ENCODE measurements around the gene CRABP2. TPM values are rescaled to one million over a fixed set of nuclear protein-coding genes. Genes with fewer than 3 reads are reported as not detected.

CRABP2 gene
- total RNA-seq, 2 donors from 2014 or later, result 1.5 TPM

- intact Hi-C loops (cut with DNase I), result no loop called here
- DNase-seq (no peak), ATAC-seq (no peak)
Observed at GRCh38 chr1:156652131-156652991, 53.0 kb downstream of the CRABP2 start.

Other genes with a start within 250 kb of the CRABP2 start
- 10 to 100 TPM; 69.0 to 81.7 TPM for gene MEF2D, start 204.8 kb downstream of the CRABP2 start, total RNA-seq
- gene IQGAP3, start 133.0 kb downstream of the CRABP2 start, total RNA-seq, result under 1 TPM; 0.26 to 0.94 TPM
- gene TTC24, start 125.9 kb downstream of the CRABP2 start, total RNA-seq, result not detected
- 10 to 100 TPM; 91.6 to 95.0 TPM for gene NAXE, start 113.8 kb downstream of the CRABP2 start, total RNA-seq
- gene GPATCH4, start 104.1 kb downstream of the CRABP2 start, total RNA-seq, result 10 to 100 TPM; 14.6 to 27.0 TPM
- gene HAPLN2, start 86.2 kb downstream of the CRABP2 start, total RNA-seq, result 1 to 10 TPM; 1.3 to 1.9 TPM
- gene BCAN, start 63.5 kb downstream of the CRABP2 start, total RNA-seq, result under 1 TPM; 0.29 to 0.47 TPM
- 100 to 1,000 TPM; 224 to 240 TPM for gene NES, start 28.2 kb downstream of the CRABP2 start, total RNA-seq
- gene METTL25B, start 22.9 kb upstream of the CRABP2 start, total RNA-seq, result 10 to 100 TPM; 14.6 to 20.5 TPM
- 10 to 100 TPM; 15.7 to 18.6 TPM for gene ISG20L2, start 23.2 kb upstream of the CRABP2 start, total RNA-seq
- 10 to 100 TPM; 62.9 to 74.0 TPM for gene MRPL24, start 35.5 kb upstream of the CRABP2 start, total RNA-seq
- 100 to 1,000 TPM; 139 to 156 TPM for gene HDGF, start 46.1 kb upstream of the CRABP2 start, total RNA-seq
- gene PRCC, start 62.0 kb upstream of the CRABP2 start, total RNA-seq, result 10 to 100 TPM; 32.0 to 46.2 TPM
- gene SH2D2A, start 111.3 kb upstream of the CRABP2 start, total RNA-seq, result 1 to 10 TPM; 1.1 to 2.8 TPM
- under 1 TPM; 0.05 to 0.12 TPM for gene INSRR, start 153.5 kb upstream of the CRABP2 start, total RNA-seq
- gene NTRK1, start 155.3 kb upstream of the CRABP2 start, total RNA-seq, result 1 to 10 TPM; 2.1 to 2.5 TPM
- gene PEAR1, start 188.1 kb upstream of the CRABP2 start, total RNA-seq, result 10 to 100 TPM in 1 of 2 donors, 1 to 10 TPM in 1; 7.2 to 10.4 TPM
- not detected for gene LRRC71, start 215.0 kb upstream of the CRABP2 start, total RNA-seq

All from left cardiac atrium (tissue), 4 donors.